ENCODE results near the gene SPTLC2.

Gene SPTLC2

GRCh38 chr14:77570706-77571268, 45.6 kb downstream of the SPTLC2 start:
- TF ChIP-seq TOX (CRISPR knock-in tag; IDR thresholded peaks at IDR 0.05; ENCODE audit: borderline replicate concordance) (no peak), SNAI2 (CRISPR knock-in tag; IDR thresholded peaks at IDR 0.05) (no peak), POU6F1 (CRISPR knock-in tag; IDR thresholded peaks at IDR 0.05; ENCODE audit: borderline replicate concordance, low read depth) (no peak), CSDC2 (CRISPR knock-in tag; IDR thresholded peaks at IDR 0.05) (no peak), TCF4 (CRISPR knock-in tag; IDR thresholded peaks at IDR 0.05; ENCODE audit: borderline replicate concordance) (no peak), PATZ1 (CRISPR knock-in tag; IDR thresholded peaks at IDR 0.05; ENCODE audit: borderline replicate concordance) (no peak), TSHZ2 (CRISPR knock-in tag; IDR thresholded peaks at IDR 0.05) (no peak), ZFP30 (CRISPR knock-in tag; IDR thresholded peaks at IDR 0.05) (no peak), GLIS3 (CRISPR knock-in tag; IDR thresholded peaks at IDR 0.05) (no peak), RARB (CRISPR knock-in tag; IDR thresholded peaks at IDR 0.05) (no peak), ZC3H10 (CRISPR knock-in tag; IDR thresholded peaks at IDR 0.05) (no peak), CSRNP3 (CRISPR knock-in tag; IDR thresholded peaks at IDR 0.05) (no peak), ARNTL (CRISPR knock-in tag; IDR thresholded peaks at IDR 0.05; ENCODE audit: borderline replicate concordance, low read depth) (no peak), ISL1 (CRISPR knock-in tag; IDR thresholded peaks at IDR 0.05) (no peak), BACH2 (CRISPR knock-in tag; IDR thresholded peaks at IDR 0.05; ENCODE audit: borderline replicate concordance) (no peak), ZNF565 (CRISPR knock-in tag; conservative IDR thresholded peaks at IDR 0.05; ENCODE audit: low read depth) (no peak), CREB5 (CRISPR knock-in tag; IDR thresholded peaks at IDR 0.05; ENCODE audit: low read depth) (no peak)

GRCh38 chr14:77565994-77566305, 50.5 kb downstream of the SPTLC2 start:
- no peak for TF ChIP-seq ZNF8 (CRISPR knock-in tag; IDR thresholded peaks at IDR 0.05)
- TF ChIP-seq ZFP30 (CRISPR knock-in tag; IDR thresholded peaks at IDR 0.05): no peak
- TF ChIP-seq RARB (CRISPR knock-in tag; IDR thresholded peaks at IDR 0.05): no peak
- TF ChIP-seq CREB5 (CRISPR knock-in tag; IDR thresholded peaks at IDR 0.05; ENCODE audit: low read depth): no peak
- no peak for TF ChIP-seq PPARA (CRISPR knock-in tag; IDR thresholded peaks at IDR 0.05; ENCODE audit: borderline replicate concordance)
- no peak for TF ChIP-seq ZNF565 (CRISPR knock-in tag; conservative IDR thresholded peaks at IDR 0.05; ENCODE audit: low read depth)
- no peak for TF ChIP-seq ISL1 (CRISPR knock-in tag; IDR thresholded peaks at IDR 0.05)
- TF ChIP-seq GLIS3 (CRISPR knock-in tag; IDR thresholded peaks at IDR 0.05): no peak
- no peak for TF ChIP-seq CSRNP3 (CRISPR knock-in tag; IDR thresholded peaks at IDR 0.05)
- no peak for TF ChIP-seq TCF4 (CRISPR knock-in tag; IDR thresholded peaks at IDR 0.05; ENCODE audit: borderline replicate concordance)
- TF ChIP-seq ARNTL (CRISPR knock-in tag; IDR thresholded peaks at IDR 0.05; ENCODE audit: borderline replicate concordance, low read depth): no peak
- no peak for TF ChIP-seq ESRRG (CRISPR knock-in tag; IDR thresholded peaks at IDR 0.05)
- TF ChIP-seq OSR1 (CRISPR knock-in tag; IDR thresholded peaks at IDR 0.05): no peak
- no peak for TF ChIP-seq PATZ1 (CRISPR knock-in tag; IDR thresholded peaks at IDR 0.05; ENCODE audit: borderline replicate concordance)
- ATAC-seq: no peak

More at GRCh38 chr14:77570706-77571268, 45.6 kb downstream of the SPTLC2 start:
- peak; percentile 63 for ATAC-seq
